HCT116 (cell line): ENCODE data around the gene FOXK2. TPM values are rescaled to one million over a fixed set of nuclear protein-coding genes. Genes with fewer than 3 reads are reported as not detected.
A peak's percentile ranks its signal among the peaks of the same experiment; 100 is the strongest.

ENCODE experiments used
- ATAC-seq: fragments of 200-7000 bp; cut with Tn5 transposase; 2 replicates; pipeline ENCODE4 v1.9.1; 2020; ENCODE audit warnings: mild to moderate bottlenecking, moderate library complexity
- BruUV-seq: library from RNA; stranded (reverse); fragments of 400-500 nt; replicated peaks from 2 replicates; lab custom pipeline; 2021; lab: Mats Ljungman, UMichigan
- CTCF ChIA-PET: fragments of 300-600 bp; sonication (Branson Sonifier 250); formaldehyde crosslinking; loops from one replicate; lab custom pipeline; 2021; ENCODE audit warnings: antibody characterized with exemption; lab: Charles Lee
- POLR2A ChIA-PET: fragments of 300-600, 350-600 bp; sonication (Branson Sonifier 250); formaldehyde crosslinking; loops from one replicate; lab custom pipeline; 2021; ENCODE audit warnings: antibody characterized with exemption; lab: Charles Lee
- RAD21 ChIA-PET, 2 experiments: fragments of 300-600 bp; sonication (Branson Sonifier 250); formaldehyde crosslinking; loops; one replicate each; lab custom pipeline; 2023; ENCODE audit warnings: low total read pairs in 2 of 2; ENCODE audit not compliant: uncharacterized antibody in 2 of 2, unreplicated experiment in 2 of 2, low non-redundant PET in 1 of 2; lab: Charles Lee
- DNase-seq: peaks from one replicate; pipeline ENCODE4 v3.0.0-alpha.2; 2010; ENCODE audit warnings: low read depth, low spot score
- H2AFZ ChIP-seq: fragments of 200-600 bp; shearing (Covaris generic), sonication (generic); 2 replicates; pipeline ENCODE4 v1.6.1; 2017; ENCODE audit warnings: low read depth, mixed run types, mixed read lengths, antibody characterized with exemption, low read length; ENCODE audit not compliant: poor library complexity, severe bottlenecking
- H3K27ac ChIP-seq: 2 replicates; pipeline ENCODE4 v1.5.1; 2012; ENCODE audit warnings: low read depth, low read length
- H3K27me3 ChIP-seq: fragments of 200-600 bp; sonication (generic); 2 replicates; pipeline ENCODE4 v1.6.1; 2016; ENCODE audit warnings: mixed run types, low read length, mixed read lengths; ENCODE audit not compliant: insufficient read depth
- H3K36me3 ChIP-seq, 2 experiments: fragments of 200-500 bp in 1 of 2; fragments of 200-600 bp in 1 of 2; sonication (Bioruptor generic) in 1 of 2; sonication (generic) in 1 of 2; 2 replicates each; pipeline versions ENCODE4 v1.5.1 to v1.6.1; 2014 to 2016; ENCODE audit warnings: low read length in 2 of 2, inconsistent platforms in 1 of 2, mixed read lengths in 1 of 2, mixed run types in 1 of 2; ENCODE audit not compliant: insufficient read depth in 2 of 2, control insufficient read depth in 1 of 2
- H3K4me1 ChIP-seq, 2 experiments: fragments of 200-600 bp in 1 of 2; sonication (generic) in 1 of 2; 2 replicates each; pipeline versions ENCODE4 v1.5.1 to v1.6.1; 2012 to 2017; ENCODE audit warnings: low read length in 2 of 2, inconsistent platforms in 1 of 2, mild to moderate bottlenecking in 1 of 2, mixed read lengths in 1 of 2, mixed run types in 1 of 2, moderate library complexity in 1 of 2; ENCODE audit not compliant: insufficient read depth in 2 of 2, control insufficient read depth in 1 of 2
- H3K4me2 ChIP-seq: fragments of 200-600 bp; sonication (generic); 2 replicates; pipeline ENCODE4 v1.6.1; 2017; ENCODE audit warnings: mixed run types, low read length, mixed read lengths
- H3K4me3 ChIP-seq, 2 experiments: fragments of 200-600 bp in 1 of 2; sonication (generic) in 1 of 2; replicated peaks in 1 of 2; 2 replicates each; pipeline ENCODE4 v1.5.1; 2011 to 2016; ENCODE audit warnings: low read length in 2 of 2, control low read depth in 1 of 2, low read depth in 1 of 2, mild to moderate bottlenecking in 1 of 2, mixed read lengths in 1 of 2, mixed run types in 1 of 2
- H3K79me2 ChIP-seq: fragments of 200-600 bp; sonication (generic); 2 replicates; pipeline ENCODE4 v1.6.1; 2017; ENCODE audit warnings: mild to moderate bottlenecking, mixed run types, low read length, moderate library complexity, mixed read lengths; ENCODE audit not compliant: insufficient read depth
- H3K9ac ChIP-seq: fragments of 200-600 bp; sonication (generic); 2 replicates; pipeline ENCODE4 v1.6.1; 2016; ENCODE audit warnings: low read length, mixed read lengths
- H3K9me2 ChIP-seq: fragments of 200-600 bp; sonication (generic), shearing (Covaris generic); 2 replicates; pipeline ENCODE4 v1.6.1; 2017; ENCODE audit warnings: mixed run types, mild to moderate bottlenecking, moderate library complexity; ENCODE audit not compliant: insufficient read depth
- H3K9me3 ChIP-seq, 2 experiments: fragments of 200-500 bp in 1 of 2; fragments of 200-600 bp in 1 of 2; sonication (Bioruptor generic) in 1 of 2; sonication (generic) in 1 of 2; 2 replicates each; pipeline ENCODE4 v1.6.1; 2014 to 2017; ENCODE audit warnings: low read length in 2 of 2, mixed read lengths in 2 of 2, inconsistent platforms in 1 of 2, low read depth in 1 of 2, mild to moderate bottlenecking in 1 of 2, mixed run types in 1 of 2, moderate library complexity in 1 of 2; ENCODE audit not compliant: control insufficient read depth in 1 of 2, insufficient read depth in 1 of 2
- H4K20me1 ChIP-seq: fragments of 200-600 bp; sonication (generic), shearing (Covaris generic); 2 replicates; pipeline ENCODE4 v1.6.1; 2017; ENCODE audit warnings: mixed run types, mild to moderate bottlenecking, moderate library complexity; ENCODE audit not compliant: insufficient read depth
- CEBPB ChIP-seq: IDR thresholded peaks from 2 replicates; pipeline ENCODE4 v1.6.1; 2012; ENCODE audit warnings: low read depth
- CTCF ChIP-seq, 3 experiments: fragments of 200-600 bp in 1 of 3; sonication (generic) in 1 of 3; IDR thresholded peaks in 2 of 3; conservative IDR thresholded peaks in 1 of 3; 2 replicates each; pipeline ENCODE4 v1.5.1; 2012 to 2017; ENCODE audit warnings: low read depth in 2 of 3, low read length in 2 of 3, antibody characterized with exemption in 1 of 3, borderline replicate concordance in 1 of 3, control low read depth in 1 of 3, mild to moderate bottlenecking in 1 of 3, mixed read lengths in 1 of 3, mixed run types in 1 of 3, moderate library complexity in 1 of 3; ENCODE audit not compliant: insufficient read depth in 1 of 3
- EGR1 ChIP-seq: IDR thresholded peaks from 2 replicates; pipeline ENCODE4 v1.6.1; 2012; ENCODE audit warnings: low read depth
- REST ChIP-seq: IDR thresholded peaks from 2 replicates; pipeline ENCODE4 v1.6.1; 2012; ENCODE audit warnings: low read depth
- SRF ChIP-seq: IDR thresholded peaks from 2 replicates; pipeline ENCODE4 v1.6.1; 2012; ENCODE audit warnings: low read depth
- ZNF274 ChIP-seq: fragments of 200-500 bp; sonication (Bioruptor generic); IDR thresholded peaks from 2 replicates; pipeline ENCODE4 v1.6.1; 2014; ENCODE audit warnings: mild to moderate bottlenecking, low read depth, low read length, inconsistent platforms
- intact Hi-C: fragments of 100-400 bp; cut with micrococcal nuclease; formaldehyde crosslinking; loops from 2 replicates; pipeline ENCODE4 v1.10.0; 2022
- total RNA-seq: library from RNA; stranded (reverse); gene quantifications from one replicate; pipeline ENCODE4 v1.2.1, GENCODE V29; 2021; ENCODE audit not compliant: unreplicated experiment

FOXK2 gene
- total RNA-seq, 1 experiment from 2014 or later, result 122 TPM

- ChIA-PET RAD21 (no interaction called here), POLR2A (no interaction called here), CTCF (no interaction called here)
- Histone ChIP-seq H3K79me2 (peaks cover 99% of the 10 kb centered on the region), H3K4me1 (peaks cover 5 to 10% of the 10 kb centered on the region in 2 experiments; a peak in 2 of 4 replicates), H3K4me3 (no peak overlapping the region), H2AFZ (no peak overlapping the region), H3K9ac (no peak overlapping the region), H3K9me3 (no peaks in the 10 kb centered on the region), H3K4me2 (no peak overlapping the region), H3K27ac (peak overlapping the region; percentile 6; the same call in 1 of the 2 replicates), H4K20me1 (peaks cover 30% of the 10 kb centered on the region; the same call in 1 of the 2 replicates), H3K9me2 (no peaks in the 10 kb centered on the region), H3K36me3 (peaks cover 49 to 76% of the 10 kb centered on the region in 2 experiments), H3K27me3 (no peaks in the 10 kb centered on the region)
- TF ChIP-seq CTCF (IDR thresholded peaks at IDR 0.05 in 2 of 3, conservative IDR thresholded peaks at IDR 0.05 in 1 of 3; ENCODE audit: borderline replicate concordance in 1 of 3, insufficient read depth in 1 of 3, low read depth in 2 of 3, low read length in 2 of 3) (no peak), REST (no peak), ZNF274 (no peak), EGR1 (no peak), CEBPB (no peak), SRF (no peak)
- intact Hi-C loops, result no loop called here
- BruUV-seq, result no TSS peak
- ATAC-seq (peak; percentile 29; the same call in 1 of the 2 replicates), DNase-seq (no peak)
These were observed 120.1 kb downstream of the FOXK2 start for GRCh38 chr17:82639628-82640027.
